Heart right ventricle (tissue), 16 donors: ENCODE data around the gene MYPN. TPM values are rescaled to one million over a fixed set of nuclear protein-coding genes. Genes with fewer than 3 reads are reported as not detected.
A peak's percentile ranks its signal among the peaks of the same experiment; 100 is the strongest.
"Not testable (repeated sequence)": the region's sequence is repeated elsewhere in the genome, so short reads cannot be mapped to it uniquely, and the experiment has no call there.

Experiments used
- ATAC-seq, 8 donors: fragments of 200-7000 bp; cut with Tn5 transposase; one replicate each; pipeline ENCODE4 v1.9.1; 2020; ENCODE audit warnings: mild to moderate bottlenecking in 8 of 8, moderate library complexity in 8 of 8, moderate number of reproducible peaks in 1 of 8
- DNase-seq, 2 donors: peaks; one replicate each; pipeline ENCODE4 v3.0.0-alpha.2; 2020
- H3K27ac ChIP-seq, 10 donors: fragments of 200-600 bp; sonication (generic) in 2 of 10; one replicate each; pipeline versions ENCODE4 v1.5.0 to v1.8.0; 2020 to 2022; ENCODE audit warnings: mild to moderate bottlenecking in 3 of 10
- H3K27me3 ChIP-seq, 7 donors: fragments of 200-600 bp; one replicate each; pipeline ENCODE4 v1.8.0; 2021 to 2022; ENCODE audit warnings: mild to moderate bottlenecking in 2 of 7
- H3K36me3 ChIP-seq, 9 donors: fragments of 200-600 bp; sonication (generic) in 1 of 9; one replicate each; pipeline versions ENCODE4 v1.5.0 to v1.8.0; 2020 to 2022; ENCODE audit warnings: mild to moderate bottlenecking in 2 of 9
- H3K4me1 ChIP-seq, 9 donors: fragments of 200-600 bp; sonication (generic) in 1 of 9; one replicate each; pipeline versions ENCODE4 v1.5.0 to v1.8.0; 2020 to 2022; ENCODE audit warnings: mild to moderate bottlenecking in 4 of 9
- H3K4me3 ChIP-seq, 10 donors: fragments of 200-600 bp; sonication (generic) in 2 of 10; one replicate each; pipeline versions ENCODE4 v1.5.0 to v1.8.0; 2020 to 2022; ENCODE audit warnings: mild to moderate bottlenecking in 7 of 10, moderate library complexity in 2 of 10
- H3K9me3 ChIP-seq, 11 donors: fragments of 200-600 bp in 10 of 11; sonication (generic) in 2 of 11; one replicate each; pipeline versions ENCODE4 v1.5.0 to v1.8.0; 2013 to 2022; ENCODE audit warnings: mild to moderate bottlenecking in 2 of 11, control low read depth in 1 of 11, moderate library complexity in 1 of 11
- CTCF ChIP-seq, 9 donors: fragments of 200-600 bp; sonication (generic) in 2 of 9; IDR thresholded peaks; one replicate each; pipeline versions ENCODE4 v1.5.0 to v1.8.0; 2021 to 2022; ENCODE audit warnings: antibody characterized with exemption in 9 of 9, mild to moderate bottlenecking in 5 of 9, moderate library complexity in 1 of 9
- WGBS, 2 donors: extraction: QIAGEN DNeasy Blood & Tissue Kit; methylation state at CpG; one replicate each; pipeline ENCODE4 v1.1.7; 2013; ENCODE audit warnings: inconsistent platforms in 1 of 2; 5-methylcytosine and 5-hydroxymethylcytosine counted together
- intact Hi-C, 10 donors: fragments of 100-400 bp; cut with DNase I; formaldehyde crosslinking; loops; one replicate each; pipeline versions ENCODE4 v1.11.1 to v1.14.2; 2022
- polyA plus RNA-seq, 2 donors: library from polyadenylated mRNA; stranded (reverse); fragments of 200-250 nt; gene quantifications; one replicate each; pipeline ENCODE4 v1.2.3, GENCODE V29; 2013
- total RNA-seq, 10 donors: library from RNA; stranded (reverse); fragmentation: NEBNext Ultra II Directional in 3 of 10; extraction: Animal tissue kit (Norgen Biotek cat#: 25700) in 3 of 10; gene quantifications; one replicate each; pipeline versions ENCODE4 v1.2.1 to v1.2.4, GENCODE V29; 2021 to 2023
- donor health status: Arrhythmogenic right ventricular cardiomyopathy.
- donor health status: ischemic (EF 13 %, LVEDD 7.1; RV severe dilation, severe dysfunction).
- donor health status: healthy with polysubstance abuse.
- donor health status: DM: no; HTN: yes; CAD: no.
- donor health status: DM: no; HTN: no; CAD: no.
- donor health status: ischemic (EF 25% LVEDD 6.9; RV normal size, moderate dysfunction).
- donor health status: ischemic (EF 25% LVEDD 5.7; RV mildly dilated, moderate dysfunction).
- donor health status: healthy.
- donor health status: DM: yes; HTN: yes; CAD: no.
- donor health status: Ischemic cardiomyopathy.
- donor health status: ischemic (EF 35%, LVEDD 5.7; RV mildly dilated, moderate dysfunction).
- donor health status: nonischemic (EF 11% LVEDD 7.7; RV severe dilation, severe dysfunction).
- donor health status: DM: yes; HTN: yes; CAD: no.
- donor health status: PGD.
- donor health status: ischemic (EF 29% LVEDD 5.4; RV normal size, mild dysfunction).
- donor health status: nonischemic (EF 23%, LVEDD 6.1; RV moderate dilation, normal function).

MYPN gene
- total and polyA plus RNA-seq, 12 donors = 27.1 to 302 (median 156) TPM

- peaks cover 2 to 50% (median 34%) of the 10 kb centered on the region in 9 donors for H3K4me1 ChIP-seq
- 28 to 29% methylated on average over 3 of the region's 3 CpGs for WGBS, 2 donors
- peaks cover 0 to 7% (median 0%) of the 10 kb centered on the region in 9 donors for H3K36me3 ChIP-seq
- peak overlapping the region in 9 of 10 donors; percentile 76 to 98 (median 94) for H3K4me3 ChIP-seq
- H3K27me3 ChIP-seq = no peaks in the 10 kb centered on the region
- H3K27ac ChIP-seq = peak overlapping the region in 9 of 10 donors; percentile 96 to 99 (median 99)
- DNase-seq (no peak), ATAC-seq (no peak)
- TF ChIP-seq CTCF (IDR thresholded peaks at IDR 0.05) = no peak
- no peaks in the 10 kb centered on the region for H3K9me3 ChIP-seq
- intact Hi-C loops = loop anchor here in 3 of 10 donors (5.0 to 10.0 kb wide), 4 partner anchors 191 to 259 kb away; partner anchors contain the start of genes HNRNPH3 (in 2 of the 3), PBLD (in 2 of the 3) and SIRT1 (in 2 of the 3)
These were observed 33.7 kb upstream of the MYPN start for GRCh38 chr10:68075550-68076004.

- H3K36me3 ChIP-seq, H3K27me3 ChIP-seq, H3K4me3 ChIP-seq, ATAC-seq, DNase-seq, H3K9me3 ChIP-seq: not testable (repeated sequence)
- 95% methylated on average over 15 of the region's 15 CpGs for WGBS, 2 donors
- intact Hi-C loops = loop anchor here in 3 of 10 donors (5.0 to 10.0 kb wide), 4 partner anchors 191 to 259 kb away; partner anchors contain the start of genes HNRNPH3 (in 2 of the 3), PBLD (in 2 of the 3) and SIRT1 (in 2 of the 3)
- H3K27ac ChIP-seq = peak overlapping the region in 1 of 10 donors; percentile 99
- H3K4me1 ChIP-seq = peaks cover 2 to 44% (median 32%) of the 10 kb centered on the region in 9 donors
These were observed 33.2 kb upstream of the MYPN start for GRCh38 chr10:68076081-68076480.

GRCh38 chr10:68077026-68077425, 32.3 kb upstream of the MYPN start:
- H3K4me3 ChIP-seq = no peak overlapping the region
- DNase-seq (no peak), ATAC-seq (no peak)
- H3K27ac ChIP-seq = no peak overlapping the region
- H3K36me3 ChIP-seq = peaks cover 0 to 4% (median 0%) of the 10 kb centered on the region in 9 donors
- H3K4me1 ChIP-seq = peaks cover 2 to 35% (median 25%) of the 10 kb centered on the region in 9 donors
- H3K9me3 ChIP-seq = no peaks in the 10 kb centered on the region
- intact Hi-C loops = loop anchor here in 3 of 10 donors (5.0 to 10.0 kb wide), 4 partner anchors 192 to 258 kb away; partner anchors contain the start of genes HNRNPH3 (in 2 of the 3), PBLD (in 2 of the 3) and SIRT1 (in 2 of the 3)
- H3K27me3 ChIP-seq = no peaks in the 10 kb centered on the region
- no peak for TF ChIP-seq CTCF (IDR thresholded peaks at IDR 0.05)
- WGBS, 2 donors = 97 to 98% methylated on average over 5 of the region's 5 CpGs

GRCh38 chr10:68079434-68079833, 29.9 kb upstream of the MYPN start:
- no peaks in the 10 kb centered on the region for H3K9me3 ChIP-seq
- H3K4me1 ChIP-seq = peaks cover 0 to 27% (median 7%) of the 10 kb centered on the region in 9 donors
- 95 to 100% methylated on average over 1 of the region's 1 CpG for WGBS, 2 donors
- intact Hi-C loops = loop anchor here in 3 of 10 donors (5.0 to 10.0 kb wide), 4 partner anchors 195 to 255 kb away; partner anchors contain the start of genes HNRNPH3 (in 2 of the 3), PBLD (in 2 of the 3) and SIRT1 (in 2 of the 3)
- no peak for ATAC-seq
- no peak for DNase-seq
- H3K27ac ChIP-seq = no peak overlapping the region
- H3K27me3 ChIP-seq = no peaks in the 10 kb centered on the region
- no peak overlapping the region for H3K4me3 ChIP-seq
- H3K36me3 ChIP-seq = no peaks in the 10 kb centered on the region
- TF ChIP-seq CTCF (IDR thresholded peaks at IDR 0.05) = no peak
